HCT116 (cell line): ENCODE results near the gene MAP3K2. TPM values are rescaled to one million over a fixed set of nuclear protein-coding genes. Genes with fewer than 3 reads are reported as not detected.

Source experiments
- ATAC-seq: fragments of 200-7000 bp; cut with Tn5 transposase; 2 replicates; pipeline ENCODE4 v1.9.1; 2020; ENCODE audit warnings: mild to moderate bottlenecking, moderate library complexity
- BruUV-seq: library from RNA; stranded (reverse); fragments of 400-500 nt; replicated peaks from 2 replicates; lab custom pipeline; 2021; lab: Mats Ljungman, UMichigan
- CTCF ChIA-PET: fragments of 300-600 bp; sonication (Branson Sonifier 250); formaldehyde crosslinking; loops from one replicate; lab custom pipeline; 2021; ENCODE audit warnings: antibody characterized with exemption; lab: Charles Lee
- POLR2A ChIA-PET: fragments of 300-600, 350-600 bp; sonication (Branson Sonifier 250); formaldehyde crosslinking; loops from one replicate; lab custom pipeline; 2021; ENCODE audit warnings: antibody characterized with exemption; lab: Charles Lee
- RAD21 ChIA-PET, 2 experiments: fragments of 300-600 bp; sonication (Branson Sonifier 250); formaldehyde crosslinking; loops; one replicate each; lab custom pipeline; 2023; ENCODE audit warnings: low total read pairs in 2 of 2; ENCODE audit not compliant: uncharacterized antibody in 2 of 2, unreplicated experiment in 2 of 2, low non-redundant PET in 1 of 2; lab: Charles Lee
- DNase-seq: peaks from one replicate; pipeline ENCODE4 v3.0.0-alpha.2; 2010; ENCODE audit warnings: low read depth, low spot score
- H2AFZ ChIP-seq: fragments of 200-600 bp; shearing (Covaris generic), sonication (generic); 2 replicates; pipeline ENCODE4 v1.6.1; 2017; ENCODE audit warnings: low read depth, mixed run types, mixed read lengths, antibody characterized with exemption, low read length; ENCODE audit not compliant: poor library complexity, severe bottlenecking
- H3K27ac ChIP-seq: 2 replicates; pipeline ENCODE4 v1.5.1; 2012; ENCODE audit warnings: low read depth, low read length
- H3K27me3 ChIP-seq: fragments of 200-600 bp; sonication (generic); 2 replicates; pipeline ENCODE4 v1.6.1; 2016; ENCODE audit warnings: mixed run types, low read length, mixed read lengths; ENCODE audit not compliant: insufficient read depth
- H3K36me3 ChIP-seq, 2 experiments: fragments of 200-500 bp in 1 of 2; fragments of 200-600 bp in 1 of 2; sonication (Bioruptor generic) in 1 of 2; sonication (generic) in 1 of 2; 2 replicates each; pipeline versions ENCODE4 v1.5.1 to v1.6.1; 2014 to 2016; ENCODE audit warnings: low read length in 2 of 2, inconsistent platforms in 1 of 2, mixed read lengths in 1 of 2, mixed run types in 1 of 2; ENCODE audit not compliant: insufficient read depth in 2 of 2, control insufficient read depth in 1 of 2
- H3K4me1 ChIP-seq, 2 experiments: fragments of 200-600 bp in 1 of 2; sonication (generic) in 1 of 2; 2 replicates each; pipeline versions ENCODE4 v1.5.1 to v1.6.1; 2012 to 2017; ENCODE audit warnings: low read length in 2 of 2, inconsistent platforms in 1 of 2, mild to moderate bottlenecking in 1 of 2, mixed read lengths in 1 of 2, mixed run types in 1 of 2, moderate library complexity in 1 of 2; ENCODE audit not compliant: insufficient read depth in 2 of 2, control insufficient read depth in 1 of 2
- H3K4me2 ChIP-seq: fragments of 200-600 bp; sonication (generic); 2 replicates; pipeline ENCODE4 v1.6.1; 2017; ENCODE audit warnings: mixed run types, low read length, mixed read lengths
- H3K4me3 ChIP-seq, 2 experiments: fragments of 200-600 bp in 1 of 2; sonication (generic) in 1 of 2; replicated peaks in 1 of 2; 2 replicates each; pipeline ENCODE4 v1.5.1; 2011 to 2016; ENCODE audit warnings: low read length in 2 of 2, control low read depth in 1 of 2, low read depth in 1 of 2, mild to moderate bottlenecking in 1 of 2, mixed read lengths in 1 of 2, mixed run types in 1 of 2
- H3K79me2 ChIP-seq: fragments of 200-600 bp; sonication (generic); 2 replicates; pipeline ENCODE4 v1.6.1; 2017; ENCODE audit warnings: mild to moderate bottlenecking, mixed run types, low read length, moderate library complexity, mixed read lengths; ENCODE audit not compliant: insufficient read depth
- H3K9ac ChIP-seq: fragments of 200-600 bp; sonication (generic); 2 replicates; pipeline ENCODE4 v1.6.1; 2016; ENCODE audit warnings: low read length, mixed read lengths
- H3K9me2 ChIP-seq: fragments of 200-600 bp; sonication (generic), shearing (Covaris generic); 2 replicates; pipeline ENCODE4 v1.6.1; 2017; ENCODE audit warnings: mixed run types, mild to moderate bottlenecking, moderate library complexity; ENCODE audit not compliant: insufficient read depth
- H3K9me3 ChIP-seq, 2 experiments: fragments of 200-500 bp in 1 of 2; fragments of 200-600 bp in 1 of 2; sonication (Bioruptor generic) in 1 of 2; sonication (generic) in 1 of 2; 2 replicates each; pipeline ENCODE4 v1.6.1; 2014 to 2017; ENCODE audit warnings: low read length in 2 of 2, mixed read lengths in 2 of 2, inconsistent platforms in 1 of 2, low read depth in 1 of 2, mild to moderate bottlenecking in 1 of 2, mixed run types in 1 of 2, moderate library complexity in 1 of 2; ENCODE audit not compliant: control insufficient read depth in 1 of 2, insufficient read depth in 1 of 2
- H4K20me1 ChIP-seq: fragments of 200-600 bp; sonication (generic), shearing (Covaris generic); 2 replicates; pipeline ENCODE4 v1.6.1; 2017; ENCODE audit warnings: mixed run types, mild to moderate bottlenecking, moderate library complexity; ENCODE audit not compliant: insufficient read depth
- CEBPB ChIP-seq: IDR thresholded peaks from 2 replicates; pipeline ENCODE4 v1.6.1; 2012; ENCODE audit warnings: low read depth
- ELF1 ChIP-seq: IDR thresholded peaks from 2 replicates; pipeline ENCODE4 v1.6.1; 2012; ENCODE audit warnings: low read depth, borderline replicate concordance
- EZH2 ChIP-seq: fragments of 200-600 bp; sonication (generic); IDR thresholded peaks from 2 replicates; pipeline ENCODE4 v1.6.1; 2017; ENCODE audit warnings: antibody characterized with exemption, mixed run types
- EZH2phosphoT487 ChIP-seq: fragments of 200-600 bp; IDR thresholded peaks from 2 replicates; pipeline ENCODE4 v1.6.1; 2018; ENCODE audit warnings: antibody characterized with exemption, borderline replicate concordance
- MAX ChIP-seq: IDR thresholded peaks from 2 replicates; pipeline ENCODE4 v1.6.1; 2012
- POLR2AphosphoS5 ChIP-seq: IDR thresholded peaks from 2 replicates; pipeline ENCODE4 v1.6.1; 2011; ENCODE audit warnings: mild to moderate bottlenecking, low read depth, low read length, moderate library complexity
- RAD21 ChIP-seq: IDR thresholded peaks from 2 replicates; pipeline ENCODE4 v1.6.1; 2012; ENCODE audit warnings: low read depth, mild to moderate bottlenecking
- REST ChIP-seq: IDR thresholded peaks from 2 replicates; pipeline ENCODE4 v1.6.1; 2012; ENCODE audit warnings: low read depth
- ZNF274 ChIP-seq: fragments of 200-500 bp; sonication (Bioruptor generic); IDR thresholded peaks from 2 replicates; pipeline ENCODE4 v1.6.1; 2014; ENCODE audit warnings: mild to moderate bottlenecking, low read depth, low read length, inconsistent platforms
- intact Hi-C: fragments of 100-400 bp; cut with micrococcal nuclease; formaldehyde crosslinking; loops from 2 replicates; pipeline ENCODE4 v1.10.0; 2022
- total RNA-seq: library from RNA; stranded (reverse); gene quantifications from one replicate; pipeline ENCODE4 v1.2.1, GENCODE V29; 2021; ENCODE audit not compliant: unreplicated experiment

MAP3K2 gene
- total RNA-seq, 1 experiment from 2014 or later = 44.5 TPM

GRCh38 chr2:127377262-127377661, 10.5 kb downstream of the MAP3K2 start:
- TF ChIP-seq REST = no peak
- TF ChIP-seq ELF1 = no peak
- no peak for TF ChIP-seq EZH2phosphoT487
- TF ChIP-seq ZNF274 = no peak
- no peak for TF ChIP-seq EZH2
- intact Hi-C loops = no loop called here
- peaks cover 57% of the 10 kb centered on the region for H3K79me2 ChIP-seq
- H3K4me2 ChIP-seq = no peak overlapping the region
- ChIA-PET CTCF (no interaction called here), RAD21 (no interaction called here), POLR2A (no interaction called here)
- no peaks in the 10 kb centered on the region for H3K27me3 ChIP-seq
- no peak overlapping the region for H2AFZ ChIP-seq
- H3K9me3 ChIP-seq = no peaks in the 10 kb centered on the region
- ATAC-seq (no peak), DNase-seq (no peak)
- no peak overlapping the region for H3K9ac ChIP-seq
- BruUV-seq = no TSS peak
- H3K4me1 ChIP-seq = no peaks in the 10 kb centered on the region
- no peak overlapping the region for H3K4me3 ChIP-seq
- H3K9me2 ChIP-seq = no peaks in the 10 kb centered on the region
- no peaks in the 10 kb centered on the region for H3K36me3 ChIP-seq
- H3K27ac ChIP-seq = no peak overlapping the region
- peaks cover 13% of the 10 kb centered on the region; the same call in 1 of the 2 replicates for H4K20me1 ChIP-seq

GRCh38 chr2:127376257-127376656, 11.5 kb downstream of the MAP3K2 start:
- Histone ChIP-seq H3K4me2 (no peak overlapping the region), H3K9me2 (no peaks in the 10 kb centered on the region), H3K27me3 (no peaks in the 10 kb centered on the region), H3K9me3 (no peaks in the 10 kb centered on the region), H2AFZ (no peak overlapping the region), H3K36me3 (no peaks in the 10 kb centered on the region), H4K20me1 (peaks cover 13% of the 10 kb centered on the region; the same call in 1 of the 2 replicates), H3K4me3 (no peak overlapping the region), H3K79me2 (peaks cover 50% of the 10 kb centered on the region), H3K4me1 (peaks cover under 1 to 3% of the 10 kb centered on the region in 2 experiments; a peak in 3 of 4 replicates), H3K27ac (no peak overlapping the region), H3K9ac (no peak overlapping the region)
- no peak for ATAC-seq
- intact Hi-C loops = no loop called here
- ChIA-PET CTCF (no interaction called here), POLR2A (no interaction called here), RAD21 (no interaction called here)
- BruUV-seq = no TSS peak
- DNase-seq = no peak
- TF ChIP-seq POLR2AphosphoS5 (no peak), RAD21 (no peak), EZH2phosphoT487 (no peak), CEBPB (no peak), MAX (no peak)
